ENCODE measurements around the gene MBD5.

DNA sequence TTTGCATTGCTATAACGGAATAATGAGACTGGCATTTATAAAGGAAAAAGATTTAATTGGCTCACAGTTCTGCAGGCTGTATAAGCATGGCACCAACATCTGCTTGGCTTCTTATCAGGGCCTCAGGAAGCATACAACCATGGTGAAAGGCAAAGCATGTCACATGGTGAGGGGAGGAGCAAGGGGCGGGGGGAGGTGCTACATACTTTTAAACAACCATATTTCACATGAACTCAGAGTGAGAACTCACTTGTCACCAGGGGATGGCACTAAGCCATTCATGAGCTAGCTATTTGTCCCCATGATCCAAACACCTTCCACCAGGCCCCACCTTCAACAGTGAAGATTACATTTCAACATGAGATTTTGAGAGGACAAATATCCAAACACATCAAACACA lies 188.7 kb downstream of the MBD5 start:
- TF ChIP-seq POLR2A (IDR thresholded peaks at IDR 0.05), result no peak
- no peak for TF ChIP-seq CTCF (IDR thresholded peaks at IDR 0.05)
- TF ChIP-seq POLR2AphosphoS5 (IDR thresholded peaks at IDR 0.05), result no peak
- TF ChIP-seq EP300 (IDR thresholded peaks at IDR 0.05), result no peak

Data from stomach (tissue), 4 donors.